HG03575 (cell line): ENCODE data around the gene RAD54L.
"Not testable (repeated sequence)": the region's sequence is repeated elsewhere in the genome, so short reads cannot be mapped to it uniquely, and the experiment has no call there.

Experiments used
- ATAC-seq: cut with Tn5 transposase; IDR thresholded peaks from one replicate; pipeline ENCODE4 v1.9.1; 2021; ENCODE audit not compliant: unreplicated experiment, insufficient number of reproducible peaks, low FRiP score; ENCODE audit errors: extremely low read depth

The RAD54L gene

DNA sequence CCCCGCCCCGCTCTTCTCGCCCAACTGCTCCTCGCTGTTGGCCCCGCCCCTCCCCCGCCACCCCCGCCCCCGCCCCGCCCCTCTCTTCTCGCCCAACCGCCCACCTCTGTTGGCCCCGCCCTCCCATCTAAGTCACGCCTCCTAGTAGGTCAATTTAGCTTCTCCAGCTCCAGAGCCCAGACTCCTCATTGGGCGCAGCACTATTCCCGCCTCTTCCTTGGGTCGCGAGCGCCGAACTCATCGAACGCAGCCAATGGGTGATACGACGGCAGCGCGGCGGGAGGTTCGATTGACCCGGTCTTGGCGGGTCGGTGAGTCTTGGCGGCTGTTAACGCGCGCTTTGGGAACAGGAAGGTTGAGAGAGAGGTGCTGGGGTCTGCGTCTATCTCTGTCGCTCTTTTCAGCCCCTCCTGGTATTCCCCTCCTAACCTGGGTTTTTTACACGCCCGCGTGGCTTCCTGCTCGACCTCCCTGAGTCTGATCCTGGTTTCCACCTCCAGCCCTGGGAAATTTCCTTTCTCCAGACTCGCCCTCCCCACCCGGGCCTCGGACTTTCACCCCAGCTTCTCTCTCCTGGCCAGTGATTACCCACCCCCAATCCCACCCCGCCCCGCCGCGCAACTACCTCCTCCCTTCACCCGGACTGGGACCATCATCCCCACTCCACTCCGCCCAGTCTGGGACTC lies at the start of gene RAD54L:
RAD54L (plus strand) TSS at position 328 of the 686 bp plus-strand sequence. CDS start 643 bp downstream, outside the sequence.
- no peak for ATAC-seq

DNA sequence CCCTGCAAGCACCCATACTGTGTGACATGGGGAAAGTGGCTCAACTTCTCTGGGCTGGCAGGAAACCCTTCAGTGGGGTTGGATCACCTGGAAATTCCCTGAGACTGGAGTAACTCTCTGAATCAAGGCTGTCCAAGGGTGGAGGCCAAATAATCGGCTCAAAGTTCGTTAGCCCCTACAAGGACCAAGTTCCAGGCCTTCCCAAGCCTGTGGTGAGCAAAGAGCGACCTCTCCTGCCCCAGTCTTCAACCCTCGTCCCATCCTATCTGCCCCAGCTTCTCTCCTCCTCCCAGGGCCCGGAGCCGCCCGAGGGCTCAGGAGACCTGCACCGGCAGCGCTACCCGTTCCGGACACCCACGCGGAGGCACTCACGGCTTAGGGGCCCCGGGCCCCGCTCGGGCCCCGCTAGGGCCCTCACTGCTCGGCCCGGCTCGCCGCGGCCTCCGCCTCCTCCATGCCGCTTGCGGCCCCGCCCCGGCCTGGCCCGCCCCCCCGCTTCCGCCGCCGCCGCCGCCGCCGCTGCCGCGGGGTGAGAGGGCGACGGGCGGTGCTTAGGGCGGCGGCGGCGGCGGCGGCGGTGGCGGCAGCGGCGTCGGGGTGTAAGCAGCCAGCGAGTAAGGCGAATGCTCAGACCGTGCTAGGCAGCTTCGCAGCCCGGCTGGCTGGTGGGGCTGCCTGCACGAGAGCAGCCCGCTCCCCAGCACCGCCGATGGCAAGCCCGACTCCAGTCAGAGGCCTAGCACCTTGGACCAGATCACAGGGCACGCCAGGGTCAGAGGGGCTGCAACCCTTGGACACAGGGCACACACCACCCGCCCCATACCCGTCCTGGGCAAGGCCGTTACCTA lies 49.4 kb upstream of the RAD54L start, which contains the start of gene POMGNT1:
POMGNT1 (minus strand) TSS at position 471 of the 848 bp plus-strand sequence. CDS start 613 bp downstream, outside the sequence.
- ATAC-seq, result no peak

DNA sequence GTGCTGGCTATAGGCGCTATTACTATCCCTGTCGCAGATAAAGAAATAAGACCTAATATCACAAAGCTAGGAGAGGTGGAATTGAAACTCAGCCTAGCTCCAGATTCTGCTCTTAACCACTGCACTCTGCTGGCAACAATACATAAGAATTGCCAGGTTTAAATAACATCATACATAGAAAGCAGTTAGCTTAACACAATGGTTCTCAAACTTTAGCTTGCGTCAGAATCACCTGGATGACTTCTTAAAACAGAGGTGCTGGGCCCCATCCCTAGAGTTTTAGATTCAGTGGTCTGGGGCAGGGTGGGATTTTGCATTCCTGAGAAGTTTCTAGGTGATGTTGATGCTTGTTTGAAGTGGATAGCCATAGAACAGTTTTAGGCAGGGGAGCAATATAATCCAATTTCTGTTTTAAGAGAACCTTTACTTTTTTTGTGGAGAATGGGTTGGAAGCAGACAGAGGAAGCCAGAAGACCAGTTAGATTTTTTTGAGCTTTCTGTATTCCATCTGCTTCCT lies 48.3 kb upstream of the RAD54L start:
- no peak for ATAC-seq

DNA sequence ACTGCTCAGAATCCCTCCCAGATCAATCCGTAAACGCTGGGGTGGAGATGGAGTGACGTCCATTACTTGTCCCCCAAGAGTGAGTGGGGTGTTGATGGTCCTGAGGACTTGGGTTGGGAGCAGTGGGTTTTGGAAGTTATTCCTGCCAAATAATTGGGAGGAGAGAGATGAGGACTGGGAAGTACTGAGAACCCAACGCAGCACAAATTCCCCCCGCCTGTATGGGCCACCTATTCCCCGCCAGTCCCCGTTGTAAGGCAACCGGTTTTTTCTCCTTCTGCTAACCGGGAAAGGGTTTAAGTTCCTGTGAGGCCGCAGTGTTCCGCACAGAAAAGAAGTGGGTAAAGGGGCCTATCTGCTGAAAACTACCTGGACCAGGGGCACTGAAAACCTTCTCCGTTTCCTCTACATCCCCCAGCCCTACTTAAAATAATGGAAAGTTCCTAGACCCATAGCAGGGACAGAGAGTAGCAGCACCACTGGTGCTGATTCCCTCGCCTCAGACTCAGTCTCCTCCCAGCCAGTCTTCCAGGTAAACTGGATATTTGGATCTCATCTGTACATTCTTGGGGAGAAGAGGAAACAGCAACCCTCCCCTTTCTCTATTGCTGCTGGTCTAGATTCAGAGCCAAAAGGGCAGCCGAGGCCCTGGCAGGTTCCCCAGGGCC lies 43.7 kb upstream of the RAD54L start:
- ATAC-seq, result no peak

DNA sequence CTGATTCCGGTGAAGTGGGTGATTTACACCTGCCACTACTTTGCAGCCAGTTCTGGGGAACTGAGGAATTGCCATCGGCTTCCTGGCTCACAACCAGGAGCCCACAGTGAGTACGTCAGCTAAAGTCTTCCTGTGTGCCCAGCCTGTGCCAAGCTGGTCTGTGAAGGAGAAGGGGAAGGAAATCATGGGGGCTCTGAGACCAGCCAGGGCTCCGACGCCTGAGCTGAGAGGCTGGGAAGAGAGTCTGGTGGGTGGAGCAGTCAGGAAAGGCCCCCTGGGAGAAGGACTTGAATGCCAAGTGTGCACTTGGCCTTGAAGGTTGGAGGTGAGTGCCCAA lies 43.2 kb upstream of the RAD54L start:
- no peak for ATAC-seq

DNA sequence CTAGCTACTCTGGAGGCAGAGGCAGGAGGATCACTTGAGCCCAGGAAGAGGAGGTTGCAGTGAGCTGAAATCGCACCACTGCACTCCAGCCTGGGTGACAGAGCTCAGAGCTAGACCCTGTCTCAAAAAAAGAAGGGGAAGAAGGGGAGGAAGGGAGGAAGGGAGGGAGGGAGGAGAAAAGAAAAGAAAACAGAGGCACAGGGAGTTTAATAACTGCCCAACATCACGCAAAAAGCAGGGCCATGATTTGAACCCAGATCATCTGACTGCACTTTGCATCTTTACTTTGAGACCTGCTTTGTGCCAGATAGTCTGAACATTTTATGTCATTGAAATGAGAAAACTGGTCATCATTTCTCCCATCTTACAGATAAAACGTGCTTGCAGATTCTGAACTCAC lies 42.4 kb upstream of the RAD54L start:
- no peak for ATAC-seq

DNA sequence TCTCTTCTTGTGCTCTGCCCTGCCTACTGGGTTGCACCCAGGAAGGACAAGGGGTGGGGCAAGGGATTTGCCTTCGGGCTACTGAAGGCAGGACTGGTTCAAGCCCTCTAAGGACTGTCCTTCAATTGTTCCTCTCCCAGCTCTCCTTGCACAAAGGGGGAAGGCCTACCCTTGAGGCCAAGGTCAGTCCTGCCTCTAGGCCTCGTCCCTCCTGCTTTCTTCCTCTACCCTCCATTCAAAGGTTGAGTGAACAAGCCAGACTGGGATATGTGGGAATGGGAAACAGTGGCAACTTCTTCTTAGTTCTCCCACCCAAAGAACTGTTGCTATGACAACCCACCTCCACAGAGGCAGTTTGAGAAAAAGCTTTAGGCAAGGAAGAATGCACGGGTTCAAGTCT lies 41.8 kb upstream of the RAD54L start:
- no peak for ATAC-seq

DNA sequence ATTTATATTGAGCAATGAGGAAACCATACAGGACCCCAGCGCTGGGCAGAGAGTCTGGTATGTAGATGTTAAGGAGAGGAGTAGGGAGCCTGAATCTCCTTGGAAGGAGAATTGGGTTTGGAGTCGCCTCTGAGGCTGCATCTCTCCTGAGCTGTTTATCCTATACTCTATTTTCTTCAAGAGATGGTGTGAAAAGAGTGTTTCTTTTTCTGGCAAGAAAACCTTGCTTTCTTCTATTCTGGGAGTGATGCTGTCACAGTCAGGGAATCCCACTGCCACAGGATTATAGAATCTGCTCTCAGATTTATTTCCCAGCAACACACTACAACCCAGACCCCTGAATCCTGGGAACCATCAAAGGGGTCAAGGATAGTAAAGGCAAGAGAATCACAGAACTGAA lies 41.2 kb upstream of the RAD54L start:
- ATAC-seq, result no peak

DNA sequence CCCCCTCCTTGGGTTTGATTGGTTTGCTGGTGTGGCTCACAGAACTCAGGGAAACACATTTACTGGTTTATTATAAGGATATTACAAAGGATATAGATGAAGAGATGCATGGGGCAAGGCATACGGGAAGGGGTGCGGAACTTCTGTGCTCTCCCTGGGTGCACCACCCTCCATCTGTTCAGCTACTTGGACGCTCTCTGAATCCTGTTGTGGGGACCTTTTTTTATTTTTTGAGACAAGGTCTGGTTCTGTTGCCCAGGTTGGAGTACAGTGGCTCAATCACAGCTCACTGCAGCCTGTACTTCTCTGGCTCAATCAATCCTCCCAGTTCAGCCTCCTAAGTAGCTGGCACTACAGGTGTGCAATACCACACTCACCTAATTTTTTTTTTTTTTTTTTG lies 37.0 kb upstream of the RAD54L start:
- no peak for ATAC-seq

DNA sequence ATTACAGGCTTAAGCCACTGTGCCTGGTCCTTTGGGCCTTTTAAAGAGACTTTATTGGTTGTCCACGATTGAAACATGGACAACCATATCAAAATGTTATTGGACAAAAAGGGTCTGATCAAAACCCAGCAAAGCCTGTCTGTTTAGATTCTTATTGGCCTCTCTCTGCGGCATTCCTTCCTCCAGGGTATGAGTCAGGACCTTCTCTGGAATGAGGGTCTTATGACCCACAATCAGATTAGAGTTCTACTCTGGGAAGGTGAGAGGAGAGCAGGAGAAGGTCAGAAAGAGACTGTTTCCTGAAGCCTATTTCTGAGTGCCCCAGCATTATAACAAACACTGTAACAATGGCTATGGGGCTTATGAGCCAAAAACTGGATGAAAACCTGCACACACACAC lies 36.5 kb upstream of the RAD54L start:
- no peak for ATAC-seq

DNA sequence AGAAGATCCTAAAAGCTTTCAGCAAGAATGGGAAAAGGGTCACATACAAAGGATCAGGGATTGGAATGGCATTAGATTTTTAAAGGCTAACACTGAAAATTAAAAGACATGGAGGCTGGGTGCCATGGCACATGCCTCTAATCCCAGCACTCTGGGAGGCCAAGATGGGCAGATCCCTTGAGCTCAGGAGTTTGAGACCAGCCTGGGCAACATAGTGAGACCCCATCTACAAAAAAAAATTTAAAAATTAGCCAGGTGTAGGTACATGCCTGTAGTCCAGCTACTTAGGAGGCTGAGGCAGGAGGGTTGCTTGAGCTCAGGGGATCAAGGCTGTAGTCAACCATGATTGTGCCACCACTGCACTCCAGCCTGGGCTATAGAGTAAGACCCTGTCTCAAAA lies 32.1 kb upstream of the RAD54L start:
- no peak for ATAC-seq

DNA sequence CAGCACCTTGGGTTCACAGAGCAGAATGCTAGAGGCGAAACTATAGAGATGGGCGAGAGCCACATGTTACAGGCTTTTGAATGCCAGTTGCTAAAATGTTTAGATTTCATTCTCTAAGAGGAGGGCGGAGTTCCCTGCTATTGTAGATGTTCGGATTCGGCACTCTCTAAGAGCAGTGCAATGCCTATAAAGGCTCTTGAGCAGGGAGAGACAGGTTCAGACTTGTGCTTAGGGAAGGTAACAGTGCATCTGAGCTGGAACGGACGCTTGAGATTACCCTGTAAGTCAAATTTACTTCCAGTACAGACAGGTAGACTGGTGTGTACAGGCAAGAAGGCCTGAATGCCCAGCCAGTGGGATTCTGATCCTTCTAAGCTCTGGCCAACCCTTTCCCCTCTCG lies 29.1 kb upstream of the RAD54L start:
- no peak for ATAC-seq

DNA sequence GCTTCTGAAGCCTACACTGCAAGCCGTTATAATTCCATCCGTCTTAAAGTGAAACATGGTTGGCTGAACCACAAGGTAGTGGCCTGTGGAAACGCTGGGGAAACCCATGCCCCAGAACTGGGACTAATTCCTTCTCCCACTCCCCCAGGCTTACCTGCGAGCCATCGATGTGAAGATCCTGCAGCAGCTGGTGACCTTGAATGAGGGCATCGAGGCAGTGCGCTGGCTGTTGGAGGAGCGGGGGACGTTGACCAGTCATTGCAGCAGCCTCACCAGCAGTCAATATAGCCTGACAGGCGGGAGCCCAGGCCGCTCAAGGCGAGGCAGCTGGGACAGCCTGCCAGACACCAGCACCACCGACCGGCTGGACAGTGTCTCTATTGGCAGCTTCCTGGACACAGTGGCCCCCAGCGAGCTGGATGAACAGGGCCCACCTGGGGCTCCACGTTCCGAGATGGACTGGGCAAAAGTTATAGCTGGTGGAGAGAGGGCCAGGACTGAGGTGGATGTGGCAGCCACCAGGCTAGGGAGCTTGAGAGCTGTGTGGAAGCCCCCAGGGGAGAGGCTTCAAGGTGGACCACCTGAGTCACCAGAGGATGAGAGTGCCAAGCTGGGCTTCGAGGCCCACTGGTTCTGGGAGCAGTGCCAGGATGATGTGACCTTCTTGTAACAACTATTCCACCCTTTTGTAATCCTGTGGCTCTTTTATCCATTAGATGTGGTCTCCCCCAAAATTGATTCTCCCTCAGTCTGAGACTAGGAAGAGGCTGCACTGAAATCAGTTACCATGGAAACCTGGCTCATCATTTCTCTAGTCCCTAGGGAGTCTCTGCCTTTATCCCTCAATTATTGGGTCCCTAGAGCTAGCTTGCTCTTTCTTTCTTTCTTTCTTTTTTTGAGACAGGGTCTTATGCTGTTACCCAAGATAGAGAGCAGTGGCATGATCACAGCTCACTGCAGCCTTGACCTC lies 27.7 kb upstream of the RAD54L start:
- no peak for ATAC-seq

DNA sequence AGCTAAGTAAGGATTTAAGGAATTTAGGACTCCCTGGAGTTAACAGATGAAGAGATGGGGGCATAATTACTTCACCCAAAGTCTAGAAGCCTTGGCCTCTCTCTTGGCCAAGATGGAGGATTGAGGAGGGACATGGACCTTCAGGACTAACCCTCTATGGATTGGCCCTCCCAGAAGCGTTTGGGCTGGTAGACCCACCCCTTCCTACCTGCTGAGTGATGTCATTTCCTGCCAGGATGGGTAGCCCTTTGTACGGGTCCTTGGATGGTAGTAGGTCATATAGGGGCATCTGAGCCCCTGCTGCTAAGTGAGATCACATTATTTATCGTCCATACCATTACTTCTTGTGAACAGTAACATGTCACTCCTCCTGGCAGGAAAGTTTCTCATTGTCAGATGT lies 26.8 kb upstream of the RAD54L start:
- ATAC-seq, result no peak

DNA sequence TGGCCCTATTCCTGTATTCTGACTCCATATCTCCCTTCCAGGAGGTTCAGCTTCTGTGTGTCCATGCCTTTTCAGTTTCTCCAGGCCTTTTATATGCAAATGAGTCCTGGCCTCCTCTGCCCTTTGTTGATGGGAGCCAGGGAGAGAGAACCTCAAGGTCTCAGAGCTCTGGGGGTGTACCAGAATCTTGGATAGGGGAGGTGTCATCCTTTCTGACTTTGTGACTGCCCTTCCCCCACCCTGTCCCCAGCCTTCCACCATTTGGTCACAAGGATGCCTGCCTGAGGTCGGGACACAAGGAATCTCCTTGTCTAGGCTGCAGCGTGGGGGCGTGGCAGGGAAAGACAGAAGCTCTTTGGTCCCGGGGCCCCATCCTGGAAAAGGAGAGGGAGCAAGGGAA lies 25.8 kb upstream of the RAD54L start:
- no peak for ATAC-seq

DNA sequence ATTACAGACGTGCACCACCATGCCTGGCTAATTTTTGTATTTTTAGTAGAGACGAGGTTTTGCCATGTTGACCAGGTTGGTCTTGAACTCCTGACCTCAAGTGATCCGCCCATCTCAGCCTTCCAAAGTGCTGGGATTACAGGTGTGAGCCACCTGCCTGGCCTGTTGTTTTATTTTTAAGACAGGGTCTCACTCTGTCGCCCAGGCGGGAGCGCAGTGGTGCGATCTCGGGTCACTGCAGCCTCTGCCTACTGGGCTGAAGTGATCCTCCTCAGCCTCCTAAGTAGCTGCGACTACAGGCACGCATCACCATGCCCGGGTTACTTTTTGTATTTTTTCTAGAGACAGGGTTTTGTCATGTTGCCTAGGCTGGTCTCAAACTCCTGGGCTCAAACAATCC lies 24.5 kb upstream of the RAD54L start:
- ATAC-seq, result not testable (repeated sequence)

DNA sequence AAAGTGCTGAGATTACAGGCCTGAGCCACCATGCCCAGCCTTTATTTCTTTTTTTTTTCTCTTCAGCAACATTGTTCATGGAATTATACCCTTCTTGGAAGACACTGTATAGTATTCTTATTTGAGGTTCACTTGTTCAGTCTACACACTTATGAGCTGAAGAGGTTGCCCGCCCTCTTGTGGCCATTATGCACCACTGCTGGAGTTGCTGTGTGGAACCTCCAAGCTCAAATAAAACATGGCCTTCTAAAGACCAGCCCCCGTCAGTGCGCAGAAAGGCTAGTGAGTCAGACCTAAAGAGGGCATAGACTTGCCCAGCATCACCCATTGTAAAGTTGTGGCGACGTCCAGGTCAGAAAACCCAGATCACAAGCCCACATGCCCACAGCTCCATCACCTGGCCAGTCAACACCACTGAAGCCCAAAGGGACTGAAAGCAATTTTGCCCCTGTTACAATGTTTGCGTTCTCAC lies 24.1 kb upstream of the RAD54L start:
- ATAC-seq, result no peak

DNA sequence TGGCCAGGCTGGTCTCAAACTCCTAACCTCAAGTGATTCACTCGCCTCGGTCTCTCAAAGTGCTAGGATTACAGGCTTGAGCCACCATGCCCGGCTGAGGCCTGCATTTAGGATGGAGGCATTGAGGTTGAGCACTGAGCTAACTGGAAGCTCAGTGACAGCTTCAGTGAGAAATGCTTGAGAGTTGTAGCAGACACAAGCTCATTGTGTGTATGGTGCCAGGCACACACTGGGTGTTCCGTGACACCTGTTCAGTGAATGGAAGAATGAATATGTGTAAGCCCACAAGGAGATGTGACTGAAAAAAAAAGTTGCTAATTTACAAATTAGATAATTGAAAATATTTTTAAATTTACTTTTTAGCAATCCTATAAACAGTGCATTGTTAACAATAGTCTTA lies 22.6 kb upstream of the RAD54L start:
- ATAC-seq, result no peak

DNA sequence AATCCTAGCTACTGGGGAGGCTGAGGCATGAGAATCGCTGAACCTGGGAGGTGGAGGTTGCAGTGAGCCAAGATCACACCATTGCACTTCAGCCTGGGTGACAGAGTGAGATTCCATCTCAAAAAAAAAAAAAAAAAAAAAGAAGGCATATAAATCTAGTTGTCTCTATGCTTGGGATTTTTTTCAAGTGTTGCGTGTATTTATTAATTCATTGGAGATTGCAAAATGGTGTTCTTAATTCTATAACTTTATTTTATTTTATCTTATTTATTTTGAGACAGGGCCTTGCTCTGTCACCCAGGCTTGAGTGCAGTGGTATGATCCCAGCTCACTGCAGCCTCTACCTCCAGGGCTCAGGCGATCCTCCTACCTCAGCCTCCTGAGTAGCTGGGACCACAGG lies 16.3 kb upstream of the RAD54L start:
- not testable (repeated sequence) for ATAC-seq
